Kidney (tissue), 14 donors: ENCODE results near the gene ROR1. TPM values are rescaled to one million over a fixed set of nuclear protein-coding genes. Genes with fewer than 3 reads are reported as not detected.

Experiments
- DNase-seq, 5 donors: peaks; one replicate each; pipeline ENCODE4 v3.0.0-alpha.2; 2013 to 2020
- FAIRE-seq: peaks from 2 replicates; lab custom pipeline; 2012; peaks lifted over from hg19 to GRCh38; lab: Jason Lieb, UNC
- H3K27ac ChIP-seq, 2 donors: one replicate each; pipeline ENCODE4 v1.7.0; 2013; ENCODE audit warnings: low read depth in 2 of 2, low read length in 2 of 2, inconsistent platforms in 1 of 2
- H3K27me3 ChIP-seq: one replicate; pipeline ENCODE4 v1.7.1; 2013; ENCODE audit warnings: low read length, inconsistent platforms; ENCODE audit not compliant: control insufficient read depth, insufficient read depth
- H3K36me3 ChIP-seq, 3 donors: one replicate each; pipeline versions ENCODE4 v1.7.0 to v1.7.1; 2013; ENCODE audit warnings: low read length in 3 of 3, control low read depth in 1 of 3, inconsistent platforms in 1 of 3; ENCODE audit not compliant: insufficient read depth in 3 of 3, control insufficient read depth in 2 of 3
- H3K4me1 ChIP-seq, 3 donors: one replicate each; pipeline versions ENCODE4 v1.7.0 to v1.7.1; 2013; ENCODE audit warnings: low read length in 3 of 3, inconsistent platforms in 1 of 3, low read depth in 1 of 3; ENCODE audit not compliant: control insufficient read depth in 2 of 3, insufficient read depth in 2 of 3
- H3K4me3 ChIP-seq, 3 donors: one replicate each; pipeline versions ENCODE4 v1.7.0 to v1.8.1; 2013; ENCODE audit warnings: low read length in 3 of 3, control low read depth in 1 of 3, inconsistent platforms in 1 of 3
- H3K9ac ChIP-seq, 3 donors: one replicate each; pipeline versions ENCODE4 v1.7.0 to v1.7.1; 2013; ENCODE audit warnings: low read length in 3 of 3, control low read depth in 1 of 3, inconsistent platforms in 1 of 3
- H3K9me3 ChIP-seq, 3 donors: one replicate each; pipeline versions ENCODE4 v1.7.0 to v1.7.1; 2013; ENCODE audit warnings: low read length in 3 of 3, control low read depth in 1 of 3, inconsistent platforms in 1 of 3; ENCODE audit not compliant: control insufficient read depth in 2 of 3, insufficient read depth in 1 of 3
- intact Hi-C: fragments of 100-400 bp; cut with DNase I; formaldehyde crosslinking; loops from one replicate; pipeline ENCODE4 v1.11.1; 2022
- polyA plus RNA-seq: library from polyadenylated mRNA; stranded (reverse); fragments of 350-450 nt; fragmentation: Illumina TruSeq; extraction: RNeasy Lipid Tissue Mini Kit (QIAGEN cat#74804); gene quantifications from one replicate; pipeline ENCODE4 v1.2.3, GENCODE V29; 2014; ENCODE audit warnings: low read depth, low replicate concordance; ENCODE audit not compliant: insufficient read depth
- total RNA-seq: library from RNA; stranded (reverse); fragmentation: NEBNext Ultra II Directional; extraction: Animal tissue kit (Norgen Biotek cat#: 25700); gene quantifications from one replicate; pipeline ENCODE4 v1.2.1, GENCODE V29; 2021
- TF ChIP-seq, protein P1 (sequence below): IDR thresholded peaks from 3 replicates; pipeline ENCODE4 v1.5.1; 2012; ENCODE audit warnings: mild to moderate bottlenecking, moderate library complexity, borderline replicate concordance; ENCODE audit not compliant: insufficient read depth; ENCODE audit errors: extremely low read depth
- donor health status: control.
- donor health status: control.
- donor health status: control.
- donor health status: control.
- donor health status: control.
- donor health status: DM: yes; HTN: yes; CAD: no.
- donor health status: Normal renal cell carcinoma (clear cell type).

The ROR1 gene
- total and polyA plus RNA-seq, 2 donors from 2014 or later = 0.77 to 8.0 TPM

DNA sequence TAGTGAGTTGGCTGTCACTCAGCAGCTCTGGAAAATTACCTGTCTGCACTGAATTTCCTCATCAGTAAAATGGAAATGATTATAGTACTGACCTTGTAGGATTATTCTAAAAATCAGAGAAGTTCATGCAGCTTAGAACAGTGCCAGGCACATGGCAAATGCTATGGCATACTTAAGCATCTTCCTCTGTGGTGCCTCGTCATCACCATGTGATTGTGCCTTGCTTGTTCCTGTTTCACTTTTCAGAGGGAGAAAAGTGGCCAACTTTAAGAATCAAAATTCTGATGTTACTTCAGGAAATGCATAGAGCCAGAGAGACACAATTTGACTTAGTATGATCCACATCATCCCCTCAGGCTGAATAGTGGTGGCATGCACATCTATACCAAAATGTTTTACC, 203.6 kb downstream of the ROR1 start:
- intact Hi-C loops = no loop called here
- Histone ChIP-seq H3K36me3 (no peaks in the 10 kb centered on the region), H3K9ac (no peak overlapping the region), H3K27ac (no peak overlapping the region), H3K27me3 (no peaks in the 10 kb centered on the region), H3K9me3 (no peaks in the 10 kb centered on the region), H3K4me3 (no peak overlapping the region), H3K4me1 (peaks cover 0 to 12% (median 4%) of the 10 kb centered on the region in 3 donors)
- FAIRE-seq = no peak
- TF ChIP-seq, protein P1, sequence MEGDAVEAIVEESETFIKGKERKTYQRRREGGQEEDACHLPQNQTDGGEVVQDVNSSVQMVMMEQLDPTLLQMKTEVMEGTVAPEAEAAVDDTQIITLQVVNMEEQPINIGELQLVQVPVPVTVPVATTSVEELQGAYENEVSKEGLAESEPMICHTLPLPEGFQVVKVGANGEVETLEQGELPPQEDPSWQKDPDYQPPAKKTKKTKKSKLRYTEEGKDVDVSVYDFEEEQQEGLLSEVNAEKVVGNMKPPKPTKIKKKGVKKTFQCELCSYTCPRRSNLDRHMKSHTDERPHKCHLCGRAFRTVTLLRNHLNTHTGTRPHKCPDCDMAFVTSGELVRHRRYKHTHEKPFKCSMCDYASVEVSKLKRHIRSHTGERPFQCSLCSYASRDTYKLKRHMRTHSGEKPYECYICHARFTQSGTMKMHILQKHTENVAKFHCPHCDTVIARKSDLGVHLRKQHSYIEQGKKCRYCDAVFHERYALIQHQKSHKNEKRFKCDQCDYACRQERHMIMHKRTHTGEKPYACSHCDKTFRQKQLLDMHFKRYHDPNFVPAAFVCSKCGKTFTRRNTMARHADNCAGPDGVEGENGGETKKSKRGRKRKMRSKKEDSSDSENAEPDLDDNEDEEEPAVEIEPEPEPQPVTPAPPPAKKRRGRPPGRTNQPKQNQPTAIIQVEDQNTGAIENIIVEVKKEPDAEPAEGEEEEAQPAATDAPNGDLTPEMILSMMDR = no peak
- no peak for DNase-seq

- Histone ChIP-seq H3K9me3 (no peaks in the 10 kb centered on the region), H3K27ac (no peak overlapping the region), H3K9ac (no peak overlapping the region), H3K27me3 (no peaks in the 10 kb centered on the region), H3K36me3 (no peaks in the 10 kb centered on the region), H3K4me3 (no peak overlapping the region), H3K4me1 (peaks cover 0 to 12% (median 4%) of the 10 kb centered on the region in 3 donors)
- intact Hi-C loops = no loop called here
- no peak for FAIRE-seq
- TF ChIP-seq, protein P1 = no peak
- DNase-seq = no peak
Measured at GRCh38 chr1:63980740-63981407, 207.1 kb downstream of the ROR1 start.

GRCh38 chr1:63981408-63981773, 207.6 kb downstream of the ROR1 start:
- no peaks in the 10 kb centered on the region for H3K9me3 ChIP-seq
- H3K9ac ChIP-seq = no peak overlapping the region
- no peak overlapping the region for H3K4me3 ChIP-seq
- FAIRE-seq (no peak), DNase-seq (no peak)
- no peaks in the 10 kb centered on the region for H3K36me3 ChIP-seq
- intact Hi-C loops = no loop called here
- no peak overlapping the region for H3K27ac ChIP-seq
- H3K27me3 ChIP-seq = no peaks in the 10 kb centered on the region
- TF ChIP-seq, protein P1 = no peak
- H3K4me1 ChIP-seq = peaks cover 0 to 12% (median 4%) of the 10 kb centered on the region in 3 donors
